ENCODE results near the gene ABHD15.

- TF ChIP-seq YY1 (IDR thresholded peaks at IDR 0.05; ENCODE audit: insufficient read depth, insufficient read length) (no peak), ZNF274 (IDR thresholded peaks at IDR 0.05; ENCODE audit: low read depth, low read length) (no peak), SUZ12 (IDR thresholded peaks at IDR 0.05; ENCODE audit: extremely low read depth, insufficient read depth, insufficient read length) (no peak)
Measured at GRCh38 chr17:29549177-29549923, 17.5 kb downstream of the ABHD15 start.

Data from NT2/D1 (cell line).